Osteoblast (primary cell): ENCODE data around the gene ACSF3. TPM values are rescaled to one million over a fixed set of nuclear protein-coding genes. Genes with fewer than 3 reads are reported as not detected.

Experiments used
- DNase-seq: peaks from one replicate; pipeline ENCODE4 v3.0.0; 2011; ENCODE audit warnings: low spot score, mixed read lengths; ENCODE audit not compliant: insufficient read length; ENCODE audit errors: missing footprints
- H2AFZ ChIP-seq: 2 replicates; pipeline ENCODE4 v1.6.0; 2011; ENCODE audit warnings: mild to moderate bottlenecking, low read length
- H3K27ac ChIP-seq: 2 replicates; pipeline ENCODE4 v1.5.1; 2011; ENCODE audit warnings: mild to moderate bottlenecking, low read depth, low read length, moderate library complexity
- H3K27me3 ChIP-seq: 2 replicates; pipeline ENCODE4 v1.6.0; 2012; ENCODE audit warnings: mild to moderate bottlenecking, control low read depth, inconsistent platforms, low read length, moderate library complexity; ENCODE audit not compliant: insufficient read depth
- H3K36me3 ChIP-seq: 2 replicates; pipeline ENCODE4 v1.5.1; 2011; ENCODE audit warnings: mild to moderate bottlenecking, low read length, control low read depth, moderate library complexity; ENCODE audit not compliant: insufficient read depth
- H3K4me1 ChIP-seq: 2 replicates; pipeline ENCODE4 v1.5.1; 2011; ENCODE audit warnings: mild to moderate bottlenecking, low read length, control low read depth, moderate library complexity; ENCODE audit not compliant: insufficient read depth
- H3K4me2 ChIP-seq: 2 replicates; pipeline ENCODE4 v1.6.0; 2011; ENCODE audit warnings: mild to moderate bottlenecking, low read length; ENCODE audit not compliant: insufficient read depth
- H3K4me3 ChIP-seq: fragments of 200-600 bp; sonication (generic); 3 replicates; pipeline ENCODE4 v1.5.1; 2012; ENCODE audit warnings: mild to moderate bottlenecking, low read length, inconsistent platforms; ENCODE audit not compliant: insufficient read depth
- H3K79me2 ChIP-seq: 2 replicates; pipeline ENCODE4 v1.6.0; 2012; ENCODE audit warnings: mild to moderate bottlenecking, low read length, control low read depth, inconsistent platforms; ENCODE audit not compliant: insufficient read depth
- H3K9me3 ChIP-seq: 2 replicates; pipeline ENCODE4 v1.5.1; 2011; ENCODE audit warnings: low read depth, low read length, control low read depth
- H4K20me1 ChIP-seq: 2 replicates; pipeline ENCODE4 v1.6.0; 2012; ENCODE audit warnings: mild to moderate bottlenecking, low read length, control low read depth; ENCODE audit not compliant: insufficient read depth
- total RNA-seq: library from RNA; depleted of rRNA; stranded (reverse); fragments of >200 nt; gene quantifications from 2 replicates; pipeline ENCODE4 v1.2.3, GENCODE V29; 2012
- TF ChIP-seq, protein P1 (sequence below): IDR thresholded peaks from 2 replicates; pipeline ENCODE4 v1.5.1; 2011; ENCODE audit warnings: mild to moderate bottlenecking, low read depth, low read length, moderate library complexity; ENCODE audit errors: extremely low read depth

Gene ACSF3
- total RNA-seq, 1 donor, result 29.3 TPM

- Histone ChIP-seq H3K27me3 (no peaks in the 10 kb centered on the region), H3K4me2 (no peak overlapping the region), H3K9me3 (no peaks in the 10 kb centered on the region), H3K4me3 (no peak overlapping the region), H3K79me2 (no peaks in the 10 kb centered on the region), H3K4me1 (peaks cover 8% of the 10 kb centered on the region), H4K20me1 (peaks cover 4% of the 10 kb centered on the region), H3K36me3 (peaks cover 12% of the 10 kb centered on the region), H3K27ac (no peak overlapping the region), H2AFZ (no peak overlapping the region)
- DNase-seq, result peak; percentile 66
- TF ChIP-seq, protein P1, sequence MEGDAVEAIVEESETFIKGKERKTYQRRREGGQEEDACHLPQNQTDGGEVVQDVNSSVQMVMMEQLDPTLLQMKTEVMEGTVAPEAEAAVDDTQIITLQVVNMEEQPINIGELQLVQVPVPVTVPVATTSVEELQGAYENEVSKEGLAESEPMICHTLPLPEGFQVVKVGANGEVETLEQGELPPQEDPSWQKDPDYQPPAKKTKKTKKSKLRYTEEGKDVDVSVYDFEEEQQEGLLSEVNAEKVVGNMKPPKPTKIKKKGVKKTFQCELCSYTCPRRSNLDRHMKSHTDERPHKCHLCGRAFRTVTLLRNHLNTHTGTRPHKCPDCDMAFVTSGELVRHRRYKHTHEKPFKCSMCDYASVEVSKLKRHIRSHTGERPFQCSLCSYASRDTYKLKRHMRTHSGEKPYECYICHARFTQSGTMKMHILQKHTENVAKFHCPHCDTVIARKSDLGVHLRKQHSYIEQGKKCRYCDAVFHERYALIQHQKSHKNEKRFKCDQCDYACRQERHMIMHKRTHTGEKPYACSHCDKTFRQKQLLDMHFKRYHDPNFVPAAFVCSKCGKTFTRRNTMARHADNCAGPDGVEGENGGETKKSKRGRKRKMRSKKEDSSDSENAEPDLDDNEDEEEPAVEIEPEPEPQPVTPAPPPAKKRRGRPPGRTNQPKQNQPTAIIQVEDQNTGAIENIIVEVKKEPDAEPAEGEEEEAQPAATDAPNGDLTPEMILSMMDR, result no peak
These were observed 18.9 kb downstream of the ACSF3 start for GRCh38 chr16:89112377-89113151.

DNA sequence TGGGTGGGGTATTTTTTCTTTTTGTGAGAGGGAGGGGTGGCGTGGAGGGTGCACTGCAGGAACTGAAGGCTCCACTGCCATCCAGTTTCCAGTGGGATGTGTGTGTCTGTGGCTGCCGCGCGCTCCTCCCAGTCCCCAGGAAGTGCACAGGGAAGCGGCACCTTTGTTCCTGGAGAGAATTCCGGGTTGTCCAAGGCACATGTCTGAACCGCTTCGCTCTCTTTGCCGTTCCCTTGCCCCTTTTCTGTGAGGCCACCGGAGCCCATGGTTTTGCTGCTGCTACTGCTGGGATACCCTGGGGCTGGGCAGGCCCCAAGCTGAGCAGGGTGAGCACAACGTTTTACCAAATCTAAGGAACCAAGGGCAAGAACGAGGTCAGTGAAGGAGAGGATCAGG lies 19.5 kb downstream of the ACSF3 start:
- no peak overlapping the region for H3K4me2 ChIP-seq
- H3K27me3 ChIP-seq, result no peaks in the 10 kb centered on the region
- no peak for DNase-seq
- peaks cover 4% of the 10 kb centered on the region for H4K20me1 ChIP-seq
- H3K4me1 ChIP-seq, result peaks cover 8% of the 10 kb centered on the region
- no peaks in the 10 kb centered on the region for H3K79me2 ChIP-seq
- H3K9me3 ChIP-seq, result no peaks in the 10 kb centered on the region
- H3K27ac ChIP-seq, result no peak overlapping the region
- H3K4me3 ChIP-seq, result no peak overlapping the region
- TF ChIP-seq, protein P1, result no peak
- peaks cover 11% of the 10 kb centered on the region for H3K36me3 ChIP-seq
- no peak overlapping the region for H2AFZ ChIP-seq

- DNase-seq, result peak; percentile 50
- H3K9me3 ChIP-seq, result no peaks in the 10 kb centered on the region
- H3K36me3 ChIP-seq, result peaks cover 11% of the 10 kb centered on the region
- H3K27ac ChIP-seq, result no peak overlapping the region
- TF ChIP-seq, protein P1, result no peak
- no peaks in the 10 kb centered on the region for H3K79me2 ChIP-seq
- peaks cover 8% of the 10 kb centered on the region for H3K4me1 ChIP-seq
- H4K20me1 ChIP-seq, result no peaks in the 10 kb centered on the region
- no peak overlapping the region for H3K4me2 ChIP-seq
- H3K4me3 ChIP-seq, result no peak overlapping the region
- no peak overlapping the region for H2AFZ ChIP-seq
- no peaks in the 10 kb centered on the region for H3K27me3 ChIP-seq
These were observed 20.0 kb downstream of the ACSF3 start for GRCh38 chr16:89113661-89114060.

DNA sequence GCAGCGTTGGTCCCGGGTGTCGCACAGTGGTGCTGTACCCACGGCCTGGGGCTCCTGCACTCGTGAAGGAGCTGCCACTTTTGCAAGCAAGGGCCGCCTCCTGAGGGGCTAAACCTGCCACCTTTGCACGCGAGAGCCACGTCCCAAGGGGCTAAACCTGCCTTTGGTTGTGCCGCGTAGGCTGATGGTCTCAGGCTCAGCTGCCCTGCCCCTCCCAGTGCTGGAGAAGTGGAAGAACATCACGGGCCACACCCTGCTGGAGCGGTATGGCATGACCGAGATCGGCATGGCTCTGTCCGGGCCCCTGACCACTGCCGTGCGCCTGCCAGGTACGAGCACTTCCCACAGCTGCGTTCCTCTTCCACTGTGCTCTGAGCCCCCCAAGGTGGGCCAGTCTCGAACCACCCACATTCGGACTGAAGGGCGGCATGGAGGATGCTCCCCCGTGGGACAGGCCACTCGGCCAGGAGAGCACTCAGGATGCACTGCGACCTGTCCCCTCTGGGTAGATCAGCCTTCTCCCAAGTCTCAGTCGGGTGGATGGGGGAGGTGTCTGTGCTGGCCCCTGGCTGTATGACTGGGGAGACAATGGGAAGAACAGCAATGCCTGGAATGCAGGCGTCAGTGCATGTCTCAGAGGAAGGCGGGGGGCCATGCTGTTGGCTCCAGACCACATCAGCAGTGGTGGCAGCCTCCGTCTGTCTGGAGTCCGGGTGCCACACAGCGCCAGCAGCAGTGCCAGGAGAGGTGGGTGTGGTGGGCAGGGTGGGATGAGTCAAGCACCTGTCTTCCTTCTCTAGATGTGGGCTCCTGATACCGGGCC lies 20.7 kb downstream of the ACSF3 start:
- H3K79me2 ChIP-seq, result no peaks in the 10 kb centered on the region

More for the DNA sequence above, 20.7 kb downstream of the ACSF3 start:
- Histone ChIP-seq H3K27me3 (no peaks in the 10 kb centered on the region), H3K9me3 (no peaks in the 10 kb centered on the region), H4K20me1 (no peaks in the 10 kb centered on the region), H3K4me1 (peaks cover 8% of the 10 kb centered on the region), H3K4me2 (no peak overlapping the region), H3K4me3 (no peak overlapping the region), H3K36me3 (peaks cover 11% of the 10 kb centered on the region), H3K27ac (peak overlapping the region; percentile 60), H2AFZ (no peak overlapping the region)
- peak; percentile 93 for DNase-seq
- TF ChIP-seq, protein P1, result no peak
